PC-3 (cell line): ENCODE measurements around the gene CCR4. TPM values are rescaled to one million over a fixed set of nuclear protein-coding genes. Genes with fewer than 3 reads are reported as not detected.
"Not testable (repeated sequence)": the region's sequence is repeated elsewhere in the genome, so short reads cannot be mapped to it uniquely, and the experiment has no call there.

Experiments
- ATAC-seq: fragments of 200-7000 bp; cut with Tn5 transposase; 2 replicates; pipeline ENCODE4 v1.9.1; 2020; ENCODE audit warnings: mild to moderate bottlenecking, moderate library complexity
- BruUV-seq: library from RNA; stranded (reverse); fragments of 400-500 nt; replicated peaks from 2 replicates; lab custom pipeline; 2021; lab: Mats Ljungman, UMichigan
- CTCF ChIA-PET: fragments of 300-600 bp; sonication (Branson Sonifier 250); formaldehyde crosslinking; loops from one replicate; lab custom pipeline; 2022; ENCODE audit warnings: antibody characterized with exemption; lab: Charles Lee
- POLR2A ChIA-PET: fragments of 300-600 bp; sonication (Branson Sonifier 250); formaldehyde crosslinking; loops from one replicate; lab custom pipeline; 2022; ENCODE audit warnings: antibody characterized with exemption; ENCODE audit not compliant: unreplicated experiment; lab: Charles Lee
- DNase-seq: peaks from one replicate; pipeline ENCODE4 v3.0.0-alpha.2; 2015
- H2AFZ ChIP-seq: fragments of 300-600 bp; sonication (generic); 2 replicates; pipeline ENCODE4 v1.6.0; 2016; ENCODE audit warnings: antibody characterized with exemption, low read length
- H3F3A ChIP-seq: fragments of 300-600 bp; sonication (generic); one replicate; pipeline ENCODE4 v1.6.0; 2017; ENCODE audit warnings: antibody characterized with exemption, low read length, control low read depth, mild to moderate bottlenecking; ENCODE audit not compliant: unreplicated experiment
- H3K27ac ChIP-seq: fragments of 300-600 bp; sonication (generic); 2 replicates; pipeline ENCODE4 v1.5.1; 2016; ENCODE audit warnings: mild to moderate bottlenecking, low read length
- H3K27me3 ChIP-seq: fragments of 300-600 bp; sonication (generic); 2 replicates; pipeline ENCODE4 v1.6.1; 2016; ENCODE audit warnings: low read length, mixed read lengths
- H3K36me3 ChIP-seq: fragments of 300-600 bp; sonication (generic); 2 replicates; pipeline ENCODE4 v1.6.1; 2016; ENCODE audit warnings: low read depth, mixed run types, low read length, mixed read lengths
- H3K4me1 ChIP-seq: fragments of 300-600 bp; sonication (generic); 2 replicates; pipeline ENCODE4 v1.5.1; 2016; ENCODE audit warnings: low read length; ENCODE audit not compliant: insufficient read depth
- H3K4me2 ChIP-seq: fragments of 300-600 bp; sonication (generic); 2 replicates; pipeline ENCODE4 v1.6.0; 2016; ENCODE audit warnings: low read length
- H3K4me3 ChIP-seq: fragments of 300-600 bp; sonication (generic); 2 replicates; pipeline ENCODE4 v1.5.1; 2016; ENCODE audit warnings: mild to moderate bottlenecking, low read length, mixed read lengths
- H3K79me2 ChIP-seq: fragments of 300-600 bp; sonication (generic); 2 replicates; pipeline ENCODE4 v1.6.1; 2017; ENCODE audit warnings: low read length, mixed read lengths
- H3K9ac ChIP-seq: fragments of 300-600 bp; sonication (generic); 2 replicates; pipeline ENCODE4 v1.6.0; 2016; ENCODE audit warnings: mild to moderate bottlenecking, low read length
- H3K9me2 ChIP-seq: fragments of 300-600 bp; sonication (generic); replicated peaks from 2 replicates; pipeline ENCODE4 v1.6.1; 2016; ENCODE audit warnings: mixed run types, low read length, mixed read lengths
- H3K9me3 ChIP-seq: fragments of 300-600 bp; sonication (generic); 2 replicates; pipeline ENCODE4 v1.6.1; 2016; ENCODE audit warnings: low read length, mixed read lengths
- H4K20me1 ChIP-seq: fragments of 300-600 bp; sonication (generic); 2 replicates; pipeline ENCODE4 v1.6.1; 2016; ENCODE audit warnings: low read length, mixed read lengths
- EZH2 ChIP-seq: fragments of 300-600 bp; sonication (generic); IDR thresholded peaks from one replicate; pipeline ENCODE4 v1.6.1; 2017; ENCODE audit warnings: antibody characterized with exemption, mild to moderate bottlenecking, low read length; ENCODE audit not compliant: unreplicated experiment
- EZH2phosphoT487 ChIP-seq: fragments of 300-600 bp; sonication (generic); IDR thresholded peaks from 2 replicates; pipeline ENCODE4 v1.6.1; 2018; ENCODE audit warnings: mild to moderate bottlenecking, antibody characterized with exemption, low read length, borderline replicate concordance
- intact Hi-C: fragments of 100-400 bp; cut with micrococcal nuclease; formaldehyde crosslinking; loops from 2 replicates; pipeline ENCODE4 v1.9.0; 2023
- total RNA-seq: library from RNA; depleted of rRNA; stranded (reverse); fragments of >200 nt; gene quantifications from 2 replicates; pipeline ENCODE4 v1.2.3, GENCODE V29; 2014
- TF ChIP-seq, protein P1 (sequence below): fragments of 300-600 bp; sonication (generic); conservative IDR thresholded peaks from 2 replicates; pipeline ENCODE4 v1.5.1; 2017; ENCODE audit warnings: antibody characterized with exemption, low read depth, mild to moderate bottlenecking, low read length

CCR4 gene
- total RNA-seq, 1 experiment from 2014 or later: 0.29 TPM

GRCh38 chr3:32978331-32978730 is 26.9 kb downstream of the CCR4 start:
- Histone ChIP-seq H3F3A (no peaks in the 10 kb centered on the region), H3K9me3 (no peaks in the 10 kb centered on the region), H3K79me2 (no peaks in the 10 kb centered on the region), H3K36me3 (no peaks in the 10 kb centered on the region), H3K9me2 (no peaks in the 10 kb centered on the region), H4K20me1 (no peaks in the 10 kb centered on the region), H3K27ac (no peak overlapping the region), H3K9ac (no peak overlapping the region), H3K4me2 (no peak overlapping the region), H2AFZ (no peak overlapping the region), H3K4me3 (no peak overlapping the region), H3K27me3 (no peaks in the 10 kb centered on the region), H3K4me1 (no peaks in the 10 kb centered on the region)
- POLR2A ChIA-PET: no interaction called here
- ATAC-seq (no peak), DNase-seq (no peak)
- TF ChIP-seq EZH2 (no peak), EZH2phosphoT487 (no peak)
- TF ChIP-seq, protein P1, sequence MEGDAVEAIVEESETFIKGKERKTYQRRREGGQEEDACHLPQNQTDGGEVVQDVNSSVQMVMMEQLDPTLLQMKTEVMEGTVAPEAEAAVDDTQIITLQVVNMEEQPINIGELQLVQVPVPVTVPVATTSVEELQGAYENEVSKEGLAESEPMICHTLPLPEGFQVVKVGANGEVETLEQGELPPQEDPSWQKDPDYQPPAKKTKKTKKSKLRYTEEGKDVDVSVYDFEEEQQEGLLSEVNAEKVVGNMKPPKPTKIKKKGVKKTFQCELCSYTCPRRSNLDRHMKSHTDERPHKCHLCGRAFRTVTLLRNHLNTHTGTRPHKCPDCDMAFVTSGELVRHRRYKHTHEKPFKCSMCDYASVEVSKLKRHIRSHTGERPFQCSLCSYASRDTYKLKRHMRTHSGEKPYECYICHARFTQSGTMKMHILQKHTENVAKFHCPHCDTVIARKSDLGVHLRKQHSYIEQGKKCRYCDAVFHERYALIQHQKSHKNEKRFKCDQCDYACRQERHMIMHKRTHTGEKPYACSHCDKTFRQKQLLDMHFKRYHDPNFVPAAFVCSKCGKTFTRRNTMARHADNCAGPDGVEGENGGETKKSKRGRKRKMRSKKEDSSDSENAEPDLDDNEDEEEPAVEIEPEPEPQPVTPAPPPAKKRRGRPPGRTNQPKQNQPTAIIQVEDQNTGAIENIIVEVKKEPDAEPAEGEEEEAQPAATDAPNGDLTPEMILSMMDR: no peak
- BruUV-seq: no TSS peak
- intact Hi-C loops: no loop called here
- CTCF ChIA-PET: no interaction called here

GRCh38 chr3:32983124-32983523 is 31.7 kb downstream of the CCR4 start:
- ChIA-PET POLR2A (no interaction called here), CTCF (no interaction called here)
- no peak for ATAC-seq
- no peak overlapping the region for H3K4me3 ChIP-seq
- no peaks in the 10 kb centered on the region for H3K27me3 ChIP-seq
- H3F3A ChIP-seq: no peaks in the 10 kb centered on the region
- TF ChIP-seq, protein P1: no peak
- TF ChIP-seq EZH2phosphoT487: no peak
- TF ChIP-seq EZH2: no peak
- BruUV-seq: no TSS peak
- no peak overlapping the region for H3K27ac ChIP-seq
- H3K4me2 ChIP-seq: no peak overlapping the region
- intact Hi-C loops: no loop called here
- DNase-seq: no peak
- H2AFZ ChIP-seq: no peak overlapping the region
- no peaks in the 10 kb centered on the region for H3K9me3 ChIP-seq
- H4K20me1 ChIP-seq: no peaks in the 10 kb centered on the region
- no peaks in the 10 kb centered on the region for H3K4me1 ChIP-seq
- H3K9ac ChIP-seq: no peak overlapping the region
- no peaks in the 10 kb centered on the region for H3K36me3 ChIP-seq
- no peaks in the 10 kb centered on the region for H3K9me2 ChIP-seq
- no peaks in the 10 kb centered on the region for H3K79me2 ChIP-seq

- H3K4me3 ChIP-seq, H4K20me1 ChIP-seq, BruUV-seq, H3K9me3 ChIP-seq, POLR2A ChIA-PET, DNase-seq, intact Hi-C loops, CTCF ChIA-PET, H3K79me2 ChIP-seq, H3K36me3 ChIP-seq, H3K4me2 ChIP-seq, H3K9me2 ChIP-seq, H3K4me1 ChIP-seq, H3F3A ChIP-seq, H3K9ac ChIP-seq, H3K27me3 ChIP-seq, ATAC-seq, H3K27ac ChIP-seq, H2AFZ ChIP-seq: not testable (repeated sequence)
Measured at GRCh38 chr3:32984918-32985317, 33.5 kb downstream of the CCR4 start.
